ENCODE data around the gene SGSM1. TPM values are rescaled to one million over a fixed set of nuclear protein-coding genes. Genes with fewer than 3 reads are reported as not detected.

SGSM1 gene
- total RNA-seq, 1 experiment from 2014 or later = 5.1 TPM

- H3K4me2 ChIP-seq (ENCODE audit: low read length) = no peak overlapping the region
- H3K9me2 ChIP-seq (ENCODE audit: insufficient read depth) = no peaks in the 10 kb centered on the region
- no peaks in the 10 kb centered on the region for H3K36me3 ChIP-seq (ENCODE audit: control insufficient read depth in 1 of 2, insufficient read depth in 2 of 2, low read length in 2 of 2)
- ATAC-seq (no peak), DNase-seq (ENCODE audit: low read depth, low spot score) (no peak)
- H3K79me2 ChIP-seq (ENCODE audit: insufficient read depth, low read length) = no peaks in the 10 kb centered on the region
- H2AFZ ChIP-seq (ENCODE audit: low read depth, low read length, poor library complexity, severe bottlenecking) = no peak overlapping the region
- H3K27me3 ChIP-seq (ENCODE audit: insufficient read depth, low read length) = peaks cover 10% of the 10 kb centered on the region; the same call in 1 of the 2 replicates
- no peaks in the 10 kb centered on the region for H4K20me1 ChIP-seq (ENCODE audit: insufficient read depth)
- peaks cover 7 to 11% of the 10 kb centered on the region in 2 experiments for H3K4me1 ChIP-seq (ENCODE audit: control insufficient read depth in 1 of 2, insufficient read depth in 2 of 2, low read length in 2 of 2)
- H3K9ac ChIP-seq (ENCODE audit: low read length) = no peak overlapping the region
- TF ChIP-seq EZH2phosphoT487 (IDR thresholded peaks at IDR 0.05; ENCODE audit: borderline replicate concordance) = no peak
- TF ChIP-seq CBX3 (IDR thresholded peaks at IDR 0.05; ENCODE audit: low read depth) = no peak
- no peak for TF ChIP-seq SRF (IDR thresholded peaks at IDR 0.05; ENCODE audit: low read depth)
- no peak for TF ChIP-seq RAD21 (IDR thresholded peaks at IDR 0.05; ENCODE audit: low read depth)
- no peak for TF ChIP-seq EGR1 (IDR thresholded peaks at IDR 0.05; ENCODE audit: low read depth)
- no peak for TF ChIP-seq CEBPB (IDR thresholded peaks at IDR 0.05; ENCODE audit: low read depth)
- intact Hi-C loops (cut with micrococcal nuclease) = no loop called here
- ChIA-PET POLR2A (no interaction called here), CTCF (interaction anchor here (0.8 to 1.9 kb wide), 3 partner anchors 12 to 158 kb away, joined by 3 to 11 read pairs (median 5); no protein-coding TSS in a partner anchor), RAD21 (ENCODE audit: low non-redundant PET in 1 of 2, low total read pairs in 2 of 2, uncharacterized antibody in 2 of 2, unreplicated experiment in 2 of 2) (interaction anchor here in 1 of 2 experiments (1.4 kb wide), 1 partner anchor 11 kb away, joined by 3 read pairs; no protein-coding TSS in a partner anchor)
- no TSS peak for BruUV-seq (replicated peaks)
- no peaks in the 10 kb centered on the region for H3K9me3 ChIP-seq (ENCODE audit: control insufficient read depth in 1 of 2, insufficient read depth in 1 of 2, low read depth in 1 of 2, low read length in 2 of 2)
- H3K4me3 ChIP-seq (replicated peaks in 1 of 2; ENCODE audit: low read depth in 1 of 2, low read length in 2 of 2) = no peak overlapping the region
- H3K27ac ChIP-seq (ENCODE audit: low read depth, low read length) = no peak overlapping the region
Observed at GRCh38 chr22:24926428-24926725, 120.4 kb downstream of the SGSM1 start.

DNA sequence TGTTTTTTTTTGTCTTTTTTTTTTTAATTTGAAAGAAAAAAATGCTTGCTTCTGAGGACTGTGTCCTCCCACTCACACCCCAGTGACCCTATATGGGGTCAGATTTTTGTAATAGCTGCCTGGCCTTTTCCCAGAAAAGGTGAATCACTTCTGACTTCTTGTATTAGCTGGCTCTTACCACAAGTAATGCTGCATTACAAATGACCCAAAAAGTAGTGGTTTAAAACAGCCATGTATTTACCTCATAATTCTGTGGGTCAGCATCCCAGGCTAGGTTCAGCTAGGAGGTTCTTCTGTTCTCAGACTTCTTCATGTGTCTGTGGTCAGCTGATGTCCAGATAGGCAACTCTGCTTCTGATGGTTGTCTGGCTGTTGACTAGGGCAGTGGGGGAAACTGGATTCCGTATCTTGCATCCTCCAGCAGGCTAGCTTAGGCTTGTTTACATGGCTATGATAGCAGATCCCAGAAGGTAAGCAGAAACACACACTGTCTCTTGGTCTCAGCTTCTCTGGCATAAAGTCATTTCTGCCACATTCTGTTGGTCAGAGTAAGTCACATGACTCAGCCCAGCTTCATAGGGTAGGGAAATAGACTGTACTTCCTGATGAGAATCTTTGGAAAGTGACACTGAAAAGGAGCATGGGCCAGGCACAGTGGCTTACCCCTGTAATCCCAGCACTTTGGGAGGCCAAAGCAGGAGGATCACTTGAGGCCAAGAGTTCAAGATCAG is 121.0 kb downstream of the SGSM1 start:
- POLR2A ChIA-PET = no interaction called here
- CTCF ChIA-PET = interaction anchor here (0.8 to 1.9 kb wide), 3 partner anchors 11 to 158 kb away, joined by 3 to 11 read pairs (median 5); no protein-coding TSS in a partner anchor
- no peak for DNase-seq (ENCODE audit: low read depth, low spot score)
- TF ChIP-seq ZBTB33 (IDR thresholded peaks at IDR 0.05; ENCODE audit: extremely low read depth, insufficient replicate concordance, low read length) = no peak
- TF ChIP-seq SP1 (IDR thresholded peaks at IDR 0.05; ENCODE audit: low read depth) = no peak
- TF ChIP-seq YY1 (IDR thresholded peaks at IDR 0.05; ENCODE audit: extremely low read depth, insufficient replicate concordance, low read depth, low read length) = no peak
- no peak for TF ChIP-seq SIN3A (IDR thresholded peaks at IDR 0.05; ENCODE audit: low read depth)
- TF ChIP-seq MAX (IDR thresholded peaks at IDR 0.05) = no peak
- no peak for TF ChIP-seq JUND (IDR thresholded peaks at IDR 0.05)
- TF ChIP-seq ZNF274 (IDR thresholded peaks at IDR 0.05; ENCODE audit: low read depth, low read length) = no peak
- no peak for TF ChIP-seq EGR1 (IDR thresholded peaks at IDR 0.05; ENCODE audit: low read depth)
- TF ChIP-seq RAD21 (IDR thresholded peaks at IDR 0.05; ENCODE audit: low read depth) = no peak
- no peak for TF ChIP-seq ELF1 (IDR thresholded peaks at IDR 0.05; ENCODE audit: borderline replicate concordance, low read depth)
- TF ChIP-seq TCF7L2 (IDR thresholded peaks at IDR 0.05; ENCODE audit: borderline replicate concordance, extremely low read depth, insufficient read depth, insufficient read length) = no peak
- TF ChIP-seq, protein P1, sequence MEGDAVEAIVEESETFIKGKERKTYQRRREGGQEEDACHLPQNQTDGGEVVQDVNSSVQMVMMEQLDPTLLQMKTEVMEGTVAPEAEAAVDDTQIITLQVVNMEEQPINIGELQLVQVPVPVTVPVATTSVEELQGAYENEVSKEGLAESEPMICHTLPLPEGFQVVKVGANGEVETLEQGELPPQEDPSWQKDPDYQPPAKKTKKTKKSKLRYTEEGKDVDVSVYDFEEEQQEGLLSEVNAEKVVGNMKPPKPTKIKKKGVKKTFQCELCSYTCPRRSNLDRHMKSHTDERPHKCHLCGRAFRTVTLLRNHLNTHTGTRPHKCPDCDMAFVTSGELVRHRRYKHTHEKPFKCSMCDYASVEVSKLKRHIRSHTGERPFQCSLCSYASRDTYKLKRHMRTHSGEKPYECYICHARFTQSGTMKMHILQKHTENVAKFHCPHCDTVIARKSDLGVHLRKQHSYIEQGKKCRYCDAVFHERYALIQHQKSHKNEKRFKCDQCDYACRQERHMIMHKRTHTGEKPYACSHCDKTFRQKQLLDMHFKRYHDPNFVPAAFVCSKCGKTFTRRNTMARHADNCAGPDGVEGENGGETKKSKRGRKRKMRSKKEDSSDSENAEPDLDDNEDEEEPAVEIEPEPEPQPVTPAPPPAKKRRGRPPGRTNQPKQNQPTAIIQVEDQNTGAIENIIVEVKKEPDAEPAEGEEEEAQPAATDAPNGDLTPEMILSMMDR (IDR thresholded peaks at IDR 0.05 in 2 of 3, conservative IDR thresholded peaks at IDR 0.05 in 1 of 3; ENCODE audit: borderline replicate concordance in 1 of 3, insufficient read depth in 1 of 3, low read depth in 2 of 3, low read length in 2 of 3) = no peak

More for the DNA sequence above, 121.0 kb downstream of the SGSM1 start:
- Histone ChIP-seq H3K9ac (ENCODE audit: low read length) (no peak overlapping the region), H3K4me2 (ENCODE audit: low read length) (peak overlapping the region; percentile 49), H2AFZ (ENCODE audit: low read depth, low read length, poor library complexity, severe bottlenecking) (peak overlapping the region; percentile 88), H3K79me2 (ENCODE audit: insufficient read depth, low read length) (no peaks in the 10 kb centered on the region), H3K4me3 (replicated peaks in 1 of 2; ENCODE audit: low read depth in 1 of 2, low read length in 2 of 2) (no peak overlapping the region), H3K27ac (ENCODE audit: low read depth, low read length) (no peak overlapping the region), H3K4me1 (ENCODE audit: control insufficient read depth in 1 of 2, insufficient read depth in 2 of 2, low read length in 2 of 2) (peaks cover 7 to 11% of the 10 kb centered on the region in 2 experiments), H4K20me1 (ENCODE audit: insufficient read depth) (no peaks in the 10 kb centered on the region), H3K9me3 (ENCODE audit: control insufficient read depth in 1 of 2, insufficient read depth in 1 of 2, low read depth in 1 of 2, low read length in 2 of 2) (no peaks in the 10 kb centered on the region), H3K9me2 (ENCODE audit: insufficient read depth) (no peaks in the 10 kb centered on the region), H3K27me3 (ENCODE audit: insufficient read depth, low read length) (peaks cover 17% of the 10 kb centered on the region), H3K36me3 (ENCODE audit: control insufficient read depth in 1 of 2, insufficient read depth in 2 of 2, low read length in 2 of 2) (no peaks in the 10 kb centered on the region)
- intact Hi-C loops (cut with micrococcal nuclease) = no loop called here
- no TSS peak for BruUV-seq (replicated peaks)
- ATAC-seq = peak; percentile 78
- RAD21 ChIA-PET (ENCODE audit: low non-redundant PET in 1 of 2, low total read pairs in 2 of 2, uncharacterized antibody in 2 of 2, unreplicated experiment in 2 of 2) = interaction anchor here in 1 of 2 experiments (1.4 kb wide), 1 partner anchor 10 kb away, joined by 3 read pairs; no protein-coding TSS in a partner anchor
